DMS153 treated with DMSO at 0.1 percent for 48 hours (cell line): ENCODE data around the gene CSPG5.

Source experiments
- DNase-seq: peaks from one replicate; lab custom pipeline; 2025; ENCODE audit not compliant: unreplicated experiment; lab: John Stamatoyannopoulos, UW

Gene CSPG5

GRCh38 chr3:47542471-47543173, 36.0 kb downstream of the CSPG5 start:
- DNase-seq: no peak

GRCh38 chr3:47541583-47542108, 37.0 kb downstream of the CSPG5 start:
- no peak for DNase-seq

GRCh38 chr3:47540281-47540680, 38.4 kb downstream of the CSPG5 start:
- DNase-seq: no peak

- DNase-seq: no peak
These were observed 41.7 kb downstream of the CSPG5 start for GRCh38 chr3:47536967-47537366.

DNA sequence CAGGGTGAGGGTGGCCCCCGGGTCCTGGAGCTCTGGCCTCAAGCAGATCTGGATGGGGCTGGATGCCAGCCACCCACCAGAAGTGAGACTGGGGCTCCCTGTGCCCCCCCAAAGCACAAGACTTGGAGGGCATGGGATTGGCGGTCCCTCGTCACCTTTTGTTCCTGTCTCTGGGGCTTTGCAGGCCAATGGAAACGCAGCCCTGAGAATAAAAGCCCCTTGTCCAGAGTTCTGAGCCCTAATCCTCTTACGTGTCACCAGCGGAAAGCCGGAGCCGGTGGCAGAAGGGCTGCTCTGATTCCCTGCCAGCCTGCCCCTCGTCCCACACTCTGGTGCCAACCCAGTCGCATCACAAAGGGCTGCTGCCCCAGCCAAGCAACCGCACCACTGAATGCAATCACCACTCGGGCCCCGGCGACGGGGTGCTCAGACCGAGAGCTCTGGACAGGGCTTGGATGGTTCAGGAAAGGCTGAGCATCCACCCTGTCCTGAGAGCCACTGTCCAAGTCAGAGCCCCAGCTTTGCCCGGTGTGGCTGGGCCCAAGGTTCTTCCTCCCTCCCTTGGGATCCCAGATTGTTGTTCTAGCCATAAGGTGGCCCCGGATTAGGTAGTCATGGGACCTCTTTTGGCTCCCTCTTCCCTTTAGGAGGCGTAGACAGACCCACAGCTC, 42.3 kb downstream of the CSPG5 start:
- DNase-seq: no peak

GRCh38 chr3:47533996-47534454, 44.6 kb downstream of the CSPG5 start:
- DNase-seq: no peak

- DNase-seq: no peak
These were observed 45.2 kb downstream of the CSPG5 start for GRCh38 chr3:47533481-47533880.

DNA sequence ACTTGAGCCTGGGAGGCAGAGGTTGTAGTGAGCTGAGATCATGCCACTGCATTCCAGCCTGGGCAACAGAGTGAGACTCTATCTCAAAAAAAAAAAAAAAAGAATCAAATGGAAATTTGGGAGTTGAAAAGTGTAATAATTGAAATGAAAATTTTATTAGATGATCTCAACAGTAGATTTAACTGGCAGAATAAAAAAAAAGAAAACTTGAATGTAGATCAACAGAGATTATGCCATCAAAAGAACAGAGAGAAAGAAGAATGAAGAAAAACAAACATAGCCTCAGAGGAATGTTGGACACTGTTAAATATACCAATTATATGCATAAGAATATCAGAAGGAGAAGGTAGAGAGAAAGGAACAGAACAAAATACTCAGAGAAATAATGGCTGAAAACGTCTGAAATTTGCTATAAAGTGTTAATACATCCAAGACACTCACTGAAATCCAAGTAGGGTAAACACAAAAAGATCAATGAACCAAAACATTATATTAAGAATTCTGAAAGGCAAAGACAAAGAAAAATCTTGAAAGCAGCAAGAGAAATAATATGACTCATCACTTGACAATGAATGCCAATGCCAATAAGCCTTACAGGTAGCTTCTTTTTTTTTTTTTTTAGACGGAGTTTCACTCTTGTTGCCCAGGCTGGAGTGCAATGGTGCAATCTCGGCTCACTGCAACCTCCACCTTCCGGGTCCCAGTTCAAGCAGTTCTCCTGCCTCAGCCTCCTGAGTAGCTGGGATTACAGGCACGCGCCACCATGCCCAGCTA, 50.5 kb downstream of the CSPG5 start:
- DNase-seq: no peak

DNA sequence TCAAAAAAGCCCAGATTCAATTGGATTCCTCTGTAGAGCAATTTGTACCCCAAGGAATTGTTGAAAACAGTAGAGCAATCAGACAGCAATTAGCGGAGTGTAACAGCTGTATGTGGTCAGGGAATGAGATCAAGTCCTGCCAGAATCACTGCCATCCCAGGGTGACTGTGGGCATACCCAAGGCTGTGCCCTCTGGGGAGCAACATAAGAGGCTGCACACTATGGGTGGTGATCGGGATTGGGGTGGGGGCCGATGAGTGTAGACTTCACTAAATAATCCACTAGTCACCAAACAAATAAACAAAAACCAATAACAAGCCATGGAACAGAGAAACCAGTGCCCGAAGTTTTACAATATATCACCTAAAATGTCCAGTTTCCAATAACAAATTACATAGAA, 53.0 kb downstream of the CSPG5 start:
- no peak for DNase-seq

DNA sequence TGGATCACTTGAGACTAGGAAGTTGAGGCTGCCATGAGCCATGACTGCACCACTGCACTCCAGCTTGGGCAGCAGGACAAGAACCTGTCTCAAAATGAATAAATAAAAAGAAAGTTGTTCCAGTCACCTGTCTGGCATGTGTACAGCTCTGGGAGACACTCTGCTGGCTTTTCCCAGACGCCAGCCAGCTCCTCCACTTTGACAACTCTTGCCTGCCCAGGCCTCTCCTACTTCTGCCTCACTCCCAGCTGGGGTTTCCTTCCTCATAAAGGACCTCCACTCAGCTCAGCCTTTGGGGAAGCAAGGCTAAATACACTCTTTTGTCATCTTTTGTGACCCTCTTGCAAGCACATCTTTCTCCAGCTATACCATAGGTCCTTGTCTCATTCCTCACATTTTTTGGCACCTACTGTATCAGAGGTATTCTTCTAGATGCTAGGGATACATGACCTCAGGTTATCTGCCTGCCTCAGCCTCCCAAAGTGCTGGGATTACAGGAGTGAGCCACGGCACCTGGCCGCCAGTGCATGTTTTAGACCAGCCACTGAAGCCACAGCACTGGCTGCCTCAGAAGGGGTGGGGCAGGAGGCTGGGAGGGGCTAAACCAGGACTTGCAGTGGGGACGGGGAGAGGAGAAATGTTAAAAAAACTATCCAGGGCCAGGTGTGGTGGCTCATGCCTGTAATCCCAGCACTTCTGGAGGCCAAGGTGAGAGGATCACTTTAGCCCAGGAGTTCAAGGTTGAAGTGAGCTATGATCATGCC, 55.2 kb downstream of the CSPG5 start:
- DNase-seq: no peak

DNA sequence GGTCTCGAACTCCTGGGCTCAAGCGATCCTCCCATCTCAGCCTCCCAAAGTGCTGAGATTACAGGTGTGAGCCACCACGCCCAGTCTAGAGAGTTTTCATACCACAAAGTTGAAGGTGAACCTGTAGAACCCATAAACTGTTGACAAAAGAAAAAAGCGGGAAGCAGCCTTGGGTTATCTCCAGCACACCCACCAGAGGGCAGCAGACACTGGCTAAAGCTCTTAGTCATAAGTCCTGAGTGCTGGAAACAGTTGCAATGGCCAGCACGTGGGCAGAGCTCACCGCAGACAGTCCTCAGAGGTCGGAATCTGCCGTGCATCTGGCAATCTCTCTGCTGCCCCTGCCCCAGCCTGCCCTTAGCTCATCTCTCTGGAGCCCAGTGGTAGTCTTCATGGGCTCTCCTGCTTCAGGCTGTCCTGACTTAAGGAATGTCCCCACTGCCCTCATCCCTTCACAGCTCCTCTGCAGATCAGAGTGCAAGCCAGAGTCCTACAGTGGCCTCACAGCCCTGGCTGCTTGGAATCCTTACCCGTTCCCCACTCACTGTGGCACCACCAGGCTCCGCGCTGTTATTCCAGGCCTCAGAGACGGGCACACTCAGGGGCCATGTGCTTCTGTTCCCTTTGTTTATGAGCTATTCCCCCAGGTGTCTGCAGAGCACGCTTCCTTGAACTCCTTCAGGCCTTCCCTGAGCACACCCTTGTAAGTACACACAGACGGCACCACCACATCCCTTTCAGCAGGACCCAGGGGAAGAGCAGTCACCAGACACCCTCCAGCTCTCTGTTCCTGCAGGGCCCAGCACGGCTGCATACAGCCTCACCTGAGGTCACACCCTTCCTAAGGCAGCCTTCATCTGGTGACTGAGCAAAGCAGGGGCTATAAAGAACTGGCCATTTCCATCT, 56.3 kb downstream of the CSPG5 start:
- peak; percentile 65 for DNase-seq

DNA sequence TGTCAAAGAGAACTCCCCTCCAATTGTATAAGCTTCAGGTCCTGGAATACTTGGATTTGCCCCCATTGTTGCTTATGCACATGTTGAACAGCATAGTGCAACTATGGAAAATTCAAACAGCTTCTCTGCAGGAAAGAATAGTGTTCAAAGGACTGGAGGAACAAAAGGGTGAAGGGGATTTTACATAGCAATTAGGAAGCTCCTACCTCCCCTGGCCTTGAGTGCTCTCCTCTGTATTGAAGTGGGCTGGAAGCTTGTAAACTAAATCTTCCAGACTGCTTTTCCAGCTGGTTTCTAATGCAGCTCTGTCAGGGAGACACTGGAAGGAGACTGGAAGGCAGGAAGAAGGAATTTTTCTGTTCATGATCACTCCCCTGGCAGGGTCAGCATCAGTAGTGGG, 57.9 kb downstream of the CSPG5 start:
- no peak for DNase-seq

DNA sequence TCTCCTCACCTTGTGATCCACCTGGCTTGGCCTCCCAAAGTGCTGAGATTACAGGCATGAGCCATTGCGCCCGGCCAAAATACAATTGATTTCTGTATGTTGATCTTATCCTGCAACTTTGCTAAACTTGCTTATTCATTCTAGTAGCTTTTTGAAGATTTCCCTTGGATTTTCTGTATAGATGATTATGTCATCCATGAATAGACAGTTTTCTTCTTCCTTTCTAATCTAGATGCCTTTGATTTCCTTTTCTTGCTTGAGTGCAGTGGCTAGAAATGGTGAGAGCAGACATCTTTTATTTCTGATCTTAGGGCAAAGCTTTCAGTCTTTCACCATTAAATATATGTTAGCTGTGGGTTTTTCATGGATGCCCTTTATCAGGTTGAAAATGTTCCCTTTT, 60.7 kb downstream of the CSPG5 start:
- no peak for DNase-seq

GRCh38 chr3:47515864-47516319, 62.8 kb downstream of the CSPG5 start:
- no peak for DNase-seq

DNA sequence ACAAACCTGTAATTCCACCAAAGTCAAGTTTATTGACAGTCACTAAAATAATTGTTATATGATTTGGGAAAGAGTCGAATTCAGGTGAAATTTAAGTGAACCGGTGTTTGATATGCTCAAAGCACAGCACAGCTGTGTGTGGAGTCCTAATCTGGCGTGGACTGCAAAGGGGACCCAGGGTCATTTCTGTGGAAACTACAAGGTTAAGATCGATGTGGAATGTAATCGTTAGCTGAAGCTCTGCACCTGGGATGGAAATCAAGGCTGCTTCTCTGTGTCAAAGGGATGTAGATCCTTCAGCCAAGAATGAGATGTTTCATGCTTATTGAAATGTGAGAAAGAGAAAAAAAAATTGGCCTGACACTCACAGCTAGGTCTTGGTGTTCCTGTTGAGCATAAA, 63.6 kb downstream of the CSPG5 start:
- DNase-seq: no peak

DNA sequence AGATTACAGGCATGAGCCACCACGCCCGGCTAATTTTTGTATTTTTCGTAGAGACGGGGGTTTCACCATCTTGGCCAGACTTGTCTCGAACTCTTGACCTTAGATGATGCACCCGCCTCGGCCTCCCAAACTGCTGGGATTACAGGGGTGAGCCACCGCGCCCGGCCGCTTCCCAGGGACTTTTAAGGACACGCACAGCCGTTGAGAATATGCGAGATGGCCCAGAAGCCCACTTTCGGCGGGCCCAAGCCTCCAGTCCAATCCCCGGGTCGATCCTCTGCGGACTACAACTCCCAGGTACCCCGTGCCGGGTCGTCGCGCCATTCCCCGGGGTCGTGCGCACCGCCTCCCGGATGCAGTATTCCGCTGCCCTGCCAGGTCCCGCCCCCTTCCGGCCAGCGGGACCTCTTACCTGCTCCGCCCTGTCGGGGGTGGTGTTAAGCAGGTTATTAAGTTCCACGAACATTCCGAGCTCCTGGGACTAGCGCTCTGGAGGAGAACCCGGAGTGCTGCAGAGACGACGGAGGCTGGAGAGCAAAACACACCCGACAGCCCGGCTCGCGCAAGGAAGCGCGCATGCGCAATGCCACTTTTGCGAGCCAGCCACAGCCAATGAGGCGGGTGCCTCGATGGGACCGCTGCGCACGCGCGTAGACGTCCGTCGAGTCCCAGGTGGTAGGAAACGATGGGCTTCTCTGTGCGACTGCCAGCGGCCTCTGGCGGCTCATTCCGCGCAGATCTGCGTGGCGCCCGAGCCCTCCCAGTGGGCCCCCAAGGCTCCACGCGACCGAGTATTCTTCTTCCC, 65.3 kb downstream of the CSPG5 start, which contains the start of gene ELP6:
Gene ELP6, minus strand, starts transcription at position 588 of the 805 bp plus-strand sequence. Its CDS starts 122 bp downstream, at position 466.
- DNase-seq: peak; percentile 75

DNA sequence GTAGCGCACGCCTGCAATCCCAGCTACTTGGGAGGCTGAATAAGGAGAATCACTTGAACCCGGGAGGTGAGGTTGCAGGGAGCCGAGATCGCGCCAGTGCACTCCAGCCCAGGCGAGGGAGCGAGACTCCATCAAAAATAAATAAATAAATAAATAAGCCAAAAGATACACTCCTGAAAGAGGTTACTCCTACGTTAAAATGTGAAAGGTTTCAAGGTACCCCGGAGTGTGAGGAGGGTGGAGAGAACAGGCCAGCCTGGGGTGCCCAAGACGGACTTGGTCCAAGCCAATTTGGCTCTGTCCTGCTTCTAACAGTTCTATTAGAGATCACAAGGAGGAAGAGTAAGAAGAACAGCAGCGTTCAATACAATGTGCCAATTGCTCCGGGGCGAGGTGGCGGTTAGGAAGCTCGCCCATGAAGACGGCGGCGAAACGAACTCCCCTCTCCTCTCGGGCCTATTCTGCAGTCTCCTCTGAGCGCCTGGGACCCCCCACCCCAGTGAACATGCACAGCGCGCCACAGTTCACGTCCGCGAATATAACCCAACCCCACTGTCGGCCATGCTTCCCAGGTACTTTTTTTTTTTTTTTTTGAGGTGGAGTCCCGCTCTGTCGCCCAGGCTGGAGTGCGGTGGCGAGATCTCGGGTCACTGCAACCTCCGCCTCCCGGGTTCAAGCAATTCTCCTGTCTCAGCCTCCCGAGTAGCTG, 66.1 kb downstream of the CSPG5 start:
- no peak for DNase-seq
